Fibroblast of villous mesenchyme (primary cell): ENCODE results near the gene KCNQ1OT1. TPM values are rescaled to one million over a fixed set of nuclear protein-coding genes. Genes with fewer than 3 reads are reported as not detected.

Experiments
- DNase-seq: peaks from one replicate; pipeline ENCODE4 v3.0.0-alpha.2; 2010; ENCODE audit warnings: low read depth
- H3K4me3 ChIP-seq: 2 replicates; pipeline ENCODE4 v1.5.1; 2011; ENCODE audit warnings: low read depth, mild to moderate bottlenecking, low read length
- CTCF ChIP-seq: IDR thresholded peaks from 2 replicates; pipeline ENCODE4 v1.5.1; 2012; ENCODE audit warnings: low read depth, mild to moderate bottlenecking, low read length; ENCODE audit not compliant: insufficient read depth
- total RNA-seq: library from RNA; depleted of rRNA; stranded (reverse); fragments of >200 nt; gene quantifications from 2 replicates; pipeline ENCODE4 v1.2.3, GENCODE V29; 2012

KCNQ1OT1 gene
- total RNA-seq, 1 donor: 6.0 TPM

DNA sequence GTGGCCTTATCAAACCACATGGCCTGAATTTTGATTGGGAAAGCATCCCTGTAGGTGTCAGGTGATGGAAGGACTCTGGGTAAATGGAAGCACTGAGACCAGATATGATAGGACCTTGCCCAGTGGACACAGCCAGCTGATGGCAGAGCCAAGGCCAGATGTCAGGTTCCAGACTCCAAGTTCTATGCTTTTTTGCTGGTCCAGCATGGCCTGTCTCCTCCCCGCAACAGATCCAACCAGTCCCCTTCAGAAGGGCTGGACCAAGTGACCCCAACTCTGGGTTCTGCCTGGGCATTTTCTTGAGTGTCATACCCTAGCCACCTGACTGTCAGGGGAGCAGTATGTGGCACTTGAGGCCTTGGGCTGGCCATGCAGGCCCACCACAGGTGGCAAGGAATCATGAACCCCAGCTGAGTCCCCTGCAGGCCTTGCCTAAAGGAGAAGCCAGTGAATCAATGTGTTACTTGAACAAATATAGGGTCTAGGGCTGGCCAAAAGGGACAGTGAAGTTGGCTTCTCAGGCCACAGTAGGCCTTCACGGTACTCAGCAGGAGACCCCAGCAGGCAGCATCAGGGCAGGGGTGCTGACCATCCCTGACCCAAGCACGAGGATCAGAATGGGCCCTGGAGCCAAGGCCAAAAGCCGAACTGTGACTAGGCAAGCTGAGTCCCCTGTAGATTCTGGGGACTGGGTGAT lies 27.1 kb downstream of the KCNQ1OT1 start:
- no peak overlapping the region for H3K4me3 ChIP-seq
- no peak for DNase-seq
- no peak for TF ChIP-seq CTCF

- DNase-seq: no peak
- no peak for TF ChIP-seq CTCF
- no peak overlapping the region for H3K4me3 ChIP-seq
These were observed 28.0 kb downstream of the KCNQ1OT1 start for GRCh38 chr11:2671748-2672147.

- no peak for TF ChIP-seq CTCF
- no peak overlapping the region for H3K4me3 ChIP-seq
- DNase-seq: no peak
These were observed 29.2 kb downstream of the KCNQ1OT1 start for GRCh38 chr11:2670541-2671100.

DNA sequence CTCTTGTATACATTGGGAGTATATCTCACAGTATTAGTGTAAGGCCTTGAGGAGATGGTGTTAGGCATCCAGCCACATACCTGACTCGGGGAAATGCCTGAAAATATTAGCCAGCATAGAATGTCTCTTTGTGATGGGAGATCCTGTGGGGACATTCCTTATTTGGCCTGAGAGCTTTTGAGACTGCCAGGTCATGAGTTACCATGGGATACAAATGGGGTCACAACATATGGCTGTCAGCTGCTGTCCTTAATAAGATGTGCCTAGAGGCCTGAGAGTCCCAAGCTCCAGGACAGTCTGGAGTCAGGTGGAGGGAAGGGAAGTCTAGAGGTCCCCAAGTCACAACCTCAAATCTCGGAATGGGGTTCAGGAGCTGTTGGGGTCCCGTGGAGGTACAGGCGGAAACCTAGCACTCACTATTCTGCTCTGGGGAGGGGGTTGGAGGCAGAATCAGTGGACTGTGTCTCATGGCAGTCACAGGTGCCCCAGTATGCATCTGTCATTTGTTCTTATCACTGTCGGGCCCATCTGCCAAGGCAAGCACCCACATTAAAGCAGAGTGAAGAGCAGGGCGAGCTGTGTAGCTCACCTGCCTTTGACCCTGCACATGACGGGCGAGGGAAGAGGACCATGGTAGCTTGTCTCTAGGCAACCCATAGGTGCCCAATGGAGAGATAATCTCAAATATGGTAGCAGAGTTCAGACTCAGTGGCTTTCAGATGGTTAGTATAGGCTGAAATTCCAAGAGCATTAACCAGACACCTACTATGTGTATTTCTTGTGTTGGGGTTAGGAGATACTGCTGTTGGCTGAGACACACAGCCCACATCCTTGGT lies 29.9 kb downstream of the KCNQ1OT1 start:
- TF ChIP-seq CTCF: no peak
- no peak for DNase-seq
- H3K4me3 ChIP-seq: no peak overlapping the region

- DNase-seq: no peak
- H3K4me3 ChIP-seq: no peak overlapping the region
- no peak for TF ChIP-seq CTCF
These were observed 30.9 kb downstream of the KCNQ1OT1 start for GRCh38 chr11:2668876-2669275.

- H3K4me3 ChIP-seq: no peak overlapping the region
- TF ChIP-seq CTCF: no peak
- no peak for DNase-seq
These were observed 31.9 kb downstream of the KCNQ1OT1 start for GRCh38 chr11:2667940-2668339.
